NB4 (cell line): ENCODE results near the gene WWP2.

ENCODE experiments used
- CTCF ChIP-seq: IDR thresholded peaks from one replicate; pipeline ENCODE4 v1.5.1; 2012; ENCODE audit warnings: low read depth, low read length
- POLR2A ChIP-seq: IDR thresholded peaks from 2 replicates; pipeline ENCODE4 v1.6.1; 2011; ENCODE audit warnings: mild to moderate bottlenecking; ENCODE audit not compliant: insufficient read length; ENCODE audit errors: extremely low read depth
- TF ChIP-seq, protein P1 (sequence below): IDR thresholded peaks from 2 replicates; pipeline ENCODE4 v1.6.1; 2011; ENCODE audit warnings: low read depth, low read length

DNA sequence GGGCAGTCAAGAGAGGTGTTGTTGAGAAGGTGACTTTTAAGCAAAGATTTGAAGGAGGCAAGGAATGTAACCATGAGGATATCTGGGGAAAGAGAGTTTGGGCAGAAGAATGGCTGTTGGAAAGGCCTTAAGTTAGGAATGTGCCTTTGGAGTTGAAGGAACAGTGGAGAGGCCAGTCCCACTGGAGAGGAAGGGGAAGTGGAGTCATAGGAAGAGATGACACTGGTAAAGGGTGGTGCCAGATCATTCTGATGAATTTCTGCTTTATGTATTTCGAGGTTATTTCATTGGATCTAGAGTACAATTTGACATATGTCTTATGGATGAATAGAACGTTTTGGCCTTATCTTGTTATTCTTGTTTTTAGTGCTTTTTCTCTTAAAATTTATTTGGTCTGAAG is 93.5 kb downstream of the WWP2 start:
- no peak for TF ChIP-seq CTCF
- TF ChIP-seq, protein P1, sequence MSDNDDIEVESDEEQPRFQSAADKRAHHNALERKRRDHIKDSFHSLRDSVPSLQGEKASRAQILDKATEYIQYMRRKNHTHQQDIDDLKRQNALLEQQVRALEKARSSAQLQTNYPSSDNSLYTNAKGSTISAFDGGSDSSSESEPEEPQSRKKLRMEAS, result no peak
- no peak for TF ChIP-seq POLR2A
